Astrocyte of the spinal cord (primary cell): ENCODE data around the gene SLC39A7.

ENCODE experiments used
- DNase-seq: peaks from one replicate; pipeline ENCODE4 v3.0.0; 2011; ENCODE audit warnings: low read depth, low spot score
- H3K4me3 ChIP-seq: 2 replicates; pipeline ENCODE4 v1.5.1; 2011; ENCODE audit warnings: low read depth, mild to moderate bottlenecking, low read length, moderate library complexity
- CTCF ChIP-seq: IDR thresholded peaks from 2 replicates; pipeline ENCODE4 v1.5.1; 2012; ENCODE audit warnings: low read depth, mild to moderate bottlenecking, low read length, inconsistent platforms
- in situ Hi-C: cut with HindIII; loops from 2 replicates; pipeline ENCODE4 v1.10.0; 2017; ENCODE audit warnings: low sequenced_read_pairs

SLC39A7 gene

GRCh38 chr6:33206027-33206863 is 5.6 kb downstream of the SLC39A7 start:
- no peak for DNase-seq
- TF ChIP-seq CTCF: no peak
- no peak overlapping the region for H3K4me3 ChIP-seq
- in situ Hi-C loops: no loop called here

- in situ Hi-C loops: no loop called here
Observed at GRCh38 chr6:33206864-33207551, 6.3 kb downstream of the SLC39A7 start.

GRCh38 chr6:33207552-33208090 is 7.0 kb downstream of the SLC39A7 start:
- peak overlapping the region; percentile 89 for H3K4me3 ChIP-seq
- DNase-seq: peak; percentile 55
- no peak for TF ChIP-seq CTCF
- in situ Hi-C loops: no loop called here

More at GRCh38 chr6:33206864-33207551, 6.3 kb downstream of the SLC39A7 start:
- no peak for TF ChIP-seq CTCF
- peak; percentile 34 for DNase-seq
- peak overlapping the region; percentile 89 for H3K4me3 ChIP-seq

- in situ Hi-C loops: no loop called here
Observed at GRCh38 chr6:33208091-33208967, 7.7 kb downstream of the SLC39A7 start, which contains the start of gene RING1. TSS of gene RING1 (plus strand) at chr6:33208500. CDS start at chr6:33208823, 323 bp downstream.

GRCh38 chr6:33209856-33210255 is 9.2 kb downstream of the SLC39A7 start:
- DNase-seq: no peak
- in situ Hi-C loops: no loop called here
- no peak for TF ChIP-seq CTCF
- H3K4me3 ChIP-seq: no peak overlapping the region

More at GRCh38 chr6:33208091-33208967, 7.7 kb downstream of the SLC39A7 start, which contains the start of gene RING1:
- DNase-seq: peak; percentile 77
- no peak for TF ChIP-seq CTCF
- peak within 1 kb of the TSS; percentile 89 for H3K4me3 ChIP-seq

- no peak for TF ChIP-seq CTCF
- no peak for DNase-seq
- in situ Hi-C loops: no loop called here
- H3K4me3 ChIP-seq: no peak overlapping the region
Observed at GRCh38 chr6:33211136-33211535, 10.5 kb downstream of the SLC39A7 start.
